Activated CD4-positive, alpha-beta T cell treated with anti-CD3 and anti-CD28 coated beads for 36 hours (primary cell): ENCODE data around the gene GLI3. TPM values are rescaled to one million over a fixed set of nuclear protein-coding genes. Genes with fewer than 3 reads are reported as not detected.

Experiments
- ATAC-seq: fragments of 200-7000 bp; cut with Tn5 transposase; one replicate; pipeline ENCODE4 v1.10.0; 2021; ENCODE audit warnings: mild to moderate bottlenecking, moderate library complexity
- CTCF ChIA-PET: fragments of 350-600 bp; sonication (Branson Sonifier 250); formaldehyde crosslinking; loops from one replicate; lab custom pipeline; 2021; ENCODE audit warnings: antibody characterized with exemption; lab: Charles Lee
- POLR2A ChIA-PET: fragments of 350-600 bp; sonication (Branson Sonifier 250); formaldehyde crosslinking; loops from one replicate; lab custom pipeline; 2021; ENCODE audit warnings: antibody characterized with exemption, inconsistent platforms; lab: Charles Lee
- DNase-seq: peaks from one replicate; pipeline ENCODE4 v3.0.0-alpha.2; 2020
- H3K27ac Mint-ChIP-seq: one replicate; pipeline ENCODE4 v1.8.0; 2021; ENCODE audit warnings: mixed read lengths
- H3K27me3 Mint-ChIP-seq: one replicate; pipeline ENCODE4 v1.8.0; 2021; ENCODE audit warnings: mixed read lengths
- H3K36me3 Mint-ChIP-seq: one replicate; pipeline ENCODE4 v1.8.0; 2021; ENCODE audit warnings: low read depth, mixed read lengths
- H3K4me1 Mint-ChIP-seq: one replicate; pipeline ENCODE4 v1.8.0; 2021; ENCODE audit warnings: mixed read lengths
- H3K4me3 Mint-ChIP-seq: one replicate; pipeline ENCODE4 v1.8.0; 2021; ENCODE audit warnings: mild to moderate bottlenecking, moderate library complexity, mixed read lengths
- H3K9me3 Mint-ChIP-seq: one replicate; pipeline ENCODE4 v1.8.0; 2021; ENCODE audit warnings: low read depth, mixed read lengths
- intact Hi-C, 2 experiments: fragments of 100-400 bp; cut with DNase I in 1 of 2; cut with micrococcal nuclease in 1 of 2; formaldehyde crosslinking; loops; one replicate each; pipeline versions ENCODE4 v1.14.2 to v1.15.1; 2022 to 2024; cut with DNase I, micrococcal nuclease
- total RNA-seq, 2 experiments: library from RNA; stranded (reverse); gene quantifications; one replicate each; pipeline ENCODE4 v1.2.3, GENCODE V29; 2021

The GLI3 gene
- total RNA-seq, 2 experiments from 2014 or later, result 0.18 to 0.30 TPM

- intact Hi-C loops, result no loop called here
- no peaks in the 10 kb centered on the region for H3K36me3 Mint-ChIP-seq
- DNase-seq (no peak), ATAC-seq (no peak)
- ChIA-PET POLR2A (no interaction called here), CTCF (interaction anchor here (1.2 kb wide), 2 partner anchors 21 to 168 kb away, joined by 4 to 5 read pairs; no protein-coding TSS in a partner anchor)
- no peak overlapping the region for H3K4me3 Mint-ChIP-seq
- H3K9me3 Mint-ChIP-seq, result no peaks in the 10 kb centered on the region
- no peak overlapping the region for H3K27ac Mint-ChIP-seq
- peaks cover 2% of the 10 kb centered on the region for H3K27me3 Mint-ChIP-seq
- no peaks in the 10 kb centered on the region for H3K4me1 Mint-ChIP-seq
These were observed 128.0 kb downstream of the GLI3 start for GRCh38 chr7:42108803-42109528.

GRCh38 chr7:42107484-42108240 lies 129.3 kb downstream of the GLI3 start:
- Mint-ChIP-seq H3K9me3 (no peaks in the 10 kb centered on the region), H3K4me1 (no peaks in the 10 kb centered on the region), H3K36me3 (no peaks in the 10 kb centered on the region), H3K27ac (no peak overlapping the region), H3K27me3 (peaks cover 2% of the 10 kb centered on the region), H3K4me3 (no peak overlapping the region)
- POLR2A ChIA-PET, result no interaction called here
- CTCF ChIA-PET, result interaction anchor here (0.7 to 1.2 kb wide), 3 partner anchors 22 to 170 kb away, joined by 3 to 5 read pairs (median 4); no protein-coding TSS in a partner anchor
- intact Hi-C loops, result no loop called here
- ATAC-seq, result no peak
- no peak for DNase-seq

- Mint-ChIP-seq H3K27ac (no peak overlapping the region), H3K9me3 (no peaks in the 10 kb centered on the region), H3K36me3 (no peaks in the 10 kb centered on the region), H3K4me1 (no peaks in the 10 kb centered on the region), H3K27me3 (peaks cover 2% of the 10 kb centered on the region), H3K4me3 (no peak overlapping the region)
- no peak for DNase-seq
- POLR2A ChIA-PET, result no interaction called here
- no peak for ATAC-seq
- intact Hi-C loops, result no loop called here
- CTCF ChIA-PET, result no interaction called here
These were observed 130.4 kb downstream of the GLI3 start for GRCh38 chr7:42106562-42106961.

GRCh38 chr7:42105554-42106358 lies 131.3 kb downstream of the GLI3 start:
- ChIA-PET CTCF (no interaction called here), POLR2A (no interaction called here)
- intact Hi-C loops, result no loop called here
- Mint-ChIP-seq H3K36me3 (no peaks in the 10 kb centered on the region), H3K9me3 (no peaks in the 10 kb centered on the region), H3K4me1 (no peaks in the 10 kb centered on the region), H3K4me3 (no peak overlapping the region), H3K27me3 (peaks cover 2% of the 10 kb centered on the region), H3K27ac (no peak overlapping the region)
- ATAC-seq (no peak), DNase-seq (no peak)

GRCh38 chr7:42104694-42105093 lies 132.3 kb downstream of the GLI3 start:
- no peak for ATAC-seq
- ChIA-PET CTCF (no interaction called here), POLR2A (no interaction called here)
- no peaks in the 10 kb centered on the region for H3K4me1 Mint-ChIP-seq
- H3K27ac Mint-ChIP-seq, result no peak overlapping the region
- H3K4me3 Mint-ChIP-seq, result no peak overlapping the region
- intact Hi-C loops, result no loop called here
- no peaks in the 10 kb centered on the region for H3K9me3 Mint-ChIP-seq
- H3K27me3 Mint-ChIP-seq, result no peaks in the 10 kb centered on the region
- no peaks in the 10 kb centered on the region for H3K36me3 Mint-ChIP-seq
- no peak for DNase-seq

GRCh38 chr7:42104231-42104630 lies 132.8 kb downstream of the GLI3 start:
- H3K9me3 Mint-ChIP-seq, result no peaks in the 10 kb centered on the region
- POLR2A ChIA-PET, result no interaction called here
- CTCF ChIA-PET, result no interaction called here
- intact Hi-C loops, result no loop called here
- H3K27ac Mint-ChIP-seq, result no peak overlapping the region
- no peaks in the 10 kb centered on the region for H3K27me3 Mint-ChIP-seq
- no peaks in the 10 kb centered on the region for H3K36me3 Mint-ChIP-seq
- no peak overlapping the region for H3K4me3 Mint-ChIP-seq
- no peak for DNase-seq
- ATAC-seq, result no peak
- H3K4me1 Mint-ChIP-seq, result no peaks in the 10 kb centered on the region

GRCh38 chr7:42103456-42103855 lies 133.6 kb downstream of the GLI3 start:
- no peak for ATAC-seq
- intact Hi-C loops, result no loop called here
- Mint-ChIP-seq H3K27me3 (no peaks in the 10 kb centered on the region), H3K36me3 (no peaks in the 10 kb centered on the region), H3K4me1 (no peaks in the 10 kb centered on the region), H3K27ac (no peak overlapping the region), H3K4me3 (no peak overlapping the region), H3K9me3 (no peaks in the 10 kb centered on the region)
- ChIA-PET POLR2A (no interaction called here), CTCF (interaction anchor here (0.7 kb wide), 1 partner anchor 775 kb away, joined by 3 read pairs; no protein-coding TSS in a partner anchor)
- no peak for DNase-seq

GRCh38 chr7:42103020-42103419 lies 134.0 kb downstream of the GLI3 start:
- ChIA-PET CTCF (interaction anchor here (0.7 kb wide), 1 partner anchor 775 kb away, joined by 3 read pairs; no protein-coding TSS in a partner anchor), POLR2A (no interaction called here)
- Mint-ChIP-seq H3K4me1 (no peaks in the 10 kb centered on the region), H3K9me3 (no peaks in the 10 kb centered on the region), H3K36me3 (no peaks in the 10 kb centered on the region), H3K4me3 (no peak overlapping the region), H3K27ac (no peak overlapping the region), H3K27me3 (no peaks in the 10 kb centered on the region)
- DNase-seq, result no peak
- ATAC-seq, result no peak
- intact Hi-C loops, result no loop called here

- no peak for DNase-seq
- Mint-ChIP-seq H3K4me3 (no peak overlapping the region), H3K36me3 (no peaks in the 10 kb centered on the region), H3K9me3 (no peaks in the 10 kb centered on the region), H3K27me3 (no peaks in the 10 kb centered on the region), H3K4me1 (no peaks in the 10 kb centered on the region), H3K27ac (no peak overlapping the region)
- ATAC-seq, result no peak
- intact Hi-C loops, result no loop called here
- ChIA-PET POLR2A (no interaction called here), CTCF (interaction anchor here (0.6 kb wide), 1 partner anchor 119 kb away, joined by 3 read pairs; no protein-coding TSS in a partner anchor)
These were observed 134.7 kb downstream of the GLI3 start for GRCh38 chr7:42102301-42102700.

GRCh38 chr7:42100156-42100508 lies 136.9 kb downstream of the GLI3 start:
- POLR2A ChIA-PET, result no interaction called here
- ATAC-seq (no peak), DNase-seq (no peak)
- Mint-ChIP-seq H3K27ac (no peak overlapping the region), H3K9me3 (no peaks in the 10 kb centered on the region), H3K4me1 (no peaks in the 10 kb centered on the region), H3K36me3 (no peaks in the 10 kb centered on the region), H3K27me3 (no peaks in the 10 kb centered on the region), H3K4me3 (no peak overlapping the region)
- intact Hi-C loops, result no loop called here
- CTCF ChIA-PET, result no interaction called here

- H3K9me3 Mint-ChIP-seq, result no peaks in the 10 kb centered on the region
- H3K4me1 Mint-ChIP-seq, result no peaks in the 10 kb centered on the region
- ATAC-seq (no peak), DNase-seq (no peak)
- POLR2A ChIA-PET, result no interaction called here
- CTCF ChIA-PET, result no interaction called here
- intact Hi-C loops, result no loop called here
- no peaks in the 10 kb centered on the region for H3K36me3 Mint-ChIP-seq
- no peak overlapping the region for H3K27ac Mint-ChIP-seq
- H3K27me3 Mint-ChIP-seq, result no peaks in the 10 kb centered on the region
- H3K4me3 Mint-ChIP-seq, result no peak overlapping the region
These were observed 137.4 kb downstream of the GLI3 start for GRCh38 chr7:42099470-42100155.
